K562 (cell line): ENCODE data around the gene TLR3. TPM values are rescaled to one million over a fixed set of nuclear protein-coding genes. Genes with fewer than 3 reads are reported as not detected.

Experiments used
- ATAC-seq: fragments of 200-7000 bp; cut with Tn5 transposase; 3 replicates; pipeline ENCODE4 v1.9.1; 2020; ENCODE audit warnings: moderate library complexity
- BruUV-seq: library from RNA; stranded (reverse); fragments of 400-500 nt; replicated peaks from 2 replicates; lab custom pipeline; 2021; lab: Mats Ljungman, UMichigan
- CTCF ChIA-PET: fragments of 300-600 bp; formaldehyde crosslinking; extraction: SDS; loops from one replicate; lab custom pipeline; 2021; ENCODE audit warnings: low intra/inter-chr PET ratio; lab: Yijun Ruan, JAX
- POLR2A ChIA-PET: fragments of 300-600, 350-650 bp; sonication (Branson Sonifier 250); formaldehyde crosslinking; extraction: SDS; loops from one replicate; lab custom pipeline; 2021; ENCODE audit warnings: antibody characterized with exemption, inconsistent platforms; lab: Yijun Ruan, JAX
- DNase-seq, 4 experiments: peaks; one replicate each; pipeline versions ENCODE4 v3.0.0 to v3.0.0-alpha.2; 2011 to 2018; ENCODE audit warnings: low spot score in 3 of 4, mixed read lengths in 3 of 4; ENCODE audit errors: extremely low read depth in 1 of 4
- FAIRE-seq: peaks from 2 replicates; lab custom pipeline; 2011; peaks lifted over from hg19 to GRCh38; lab: Jason Lieb, UNC
- H2AFZ ChIP-seq: 2 replicates; pipeline ENCODE4 v1.6.0; 2011; ENCODE audit warnings: low read depth, low read length, control low read depth, inconsistent platforms
- H3K27ac ChIP-seq: fragments of 200-600 bp; 3 replicates; pipeline ENCODE4 v1.8.0; 2011; ENCODE audit warnings: low read depth, mild to moderate bottlenecking, control low read depth, inconsistent platforms, low read length, moderate library complexity, mixed read lengths; ENCODE audit errors: extremely low read depth
- H3K27me3 ChIP-seq, 2 experiments: fragments of 300-600 bp in 1 of 2; 2 replicates in 1 of 2; 3 replicates in 1 of 2; pipeline versions ENCODE4 v1.6.0 to v1.8.0; 2011; ENCODE audit warnings: inconsistent platforms in 2 of 2, low read length in 2 of 2, mild to moderate bottlenecking in 1 of 2, mixed read lengths in 1 of 2, moderate library complexity in 1 of 2; ENCODE audit not compliant: control insufficient read depth in 2 of 2, insufficient read depth in 2 of 2
- H3K36me3 ChIP-seq: fragments of 300-600 bp; 3 replicates; pipeline ENCODE4 v1.8.0; 2011; ENCODE audit warnings: mild to moderate bottlenecking, low read length, inconsistent platforms; ENCODE audit not compliant: control insufficient read depth, insufficient read depth
- H3K4me1 ChIP-seq, 2 experiments: fragments of 200-600 bp in 1 of 2; replicated peaks in 1 of 2; 2 replicates in 1 of 2; 3 replicates in 1 of 2; pipeline versions ENCODE4 v1.5.1 to v1.8.0; 2011; ENCODE audit warnings: inconsistent platforms in 2 of 2, low read length in 2 of 2, mild to moderate bottlenecking in 1 of 2, mixed read lengths in 1 of 2, moderate library complexity in 1 of 2; ENCODE audit not compliant: control insufficient read depth in 2 of 2, insufficient read depth in 2 of 2
- H3K4me2 ChIP-seq: 2 replicates; pipeline ENCODE4 v1.6.1; 2011; ENCODE audit warnings: low read length, control low read depth, inconsistent platforms, mixed read lengths; ENCODE audit not compliant: insufficient read depth
- H3K4me3 ChIP-seq: fragments of 200-600 bp; sonication (generic), shearing (Covaris generic); 2 replicates; pipeline ENCODE4 v1.5.1; 2016; ENCODE audit warnings: control low read depth, inconsistent platforms
- H3K79me2 ChIP-seq: fragments of 200-600 bp; 3 replicates; pipeline ENCODE4 v1.8.0; 2011; ENCODE audit warnings: low read length, inconsistent platforms; ENCODE audit not compliant: control insufficient read depth, insufficient read depth
- H3K9ac ChIP-seq, 2 experiments: 2 replicates each; pipeline versions ENCODE4 v1.6.0 to v1.6.1; 2011; ENCODE audit warnings: low read depth in 2 of 2, low read length in 2 of 2, control low read depth in 1 of 2, inconsistent platforms in 1 of 2, mild to moderate bottlenecking in 1 of 2, mixed read lengths in 1 of 2; ENCODE audit not compliant: insufficient read depth in 1 of 2
- H3K9me1 ChIP-seq: one replicate; pipeline ENCODE4 v1.6.0; 2011; ENCODE audit warnings: inconsistent platforms, mild to moderate bottlenecking, low read length, moderate library complexity; ENCODE audit not compliant: control insufficient read depth, insufficient read depth
- H3K9me3 ChIP-seq: replicated peaks from 2 replicates; pipeline ENCODE4 v1.5.1; 2011; ENCODE audit warnings: low read depth, low read length, inconsistent platforms; ENCODE audit not compliant: control insufficient read depth, insufficient read depth
- H4K20me1 ChIP-seq: replicated peaks from 2 replicates; pipeline ENCODE4 v1.6.1; 2011; ENCODE audit warnings: low read length, inconsistent platforms, mixed read lengths; ENCODE audit not compliant: control insufficient read depth, insufficient read depth
- BRD9 ChIP-seq: fragments of 450-650 bp; IDR thresholded peaks from 2 replicates; pipeline ENCODE4 v1.6.1; 2018; ENCODE audit warnings: low read depth; ENCODE audit not compliant: partially characterized antibody
- EP400 ChIP-seq: fragments of 450-650 bp; IDR thresholded peaks from 2 replicates; pipeline ENCODE4 v1.6.1; 2017; ENCODE audit warnings: antibody characterized with exemption, mild to moderate bottlenecking, moderate library complexity
- FOXP4 ChIP-seq: sonication (generic); formaldehyde crosslinking; IDR thresholded peaks from 2 replicates; pipeline ENCODE4 v1.8.0; 2022; ENCODE audit warnings: mild to moderate bottlenecking, missing genetic modification reagents, borderline replicate concordance
- HDGF ChIP-seq: fragments of 450-650 bp; IDR thresholded peaks from 2 replicates; pipeline ENCODE4 v1.6.1; 2016
- MAFF ChIP-seq: IDR thresholded peaks from 2 replicates; pipeline ENCODE4 v1.6.1; 2012; ENCODE audit warnings: low read length, improper control_type of control experiment
- NCOA6 ChIP-seq: fragments of 450-650 bp; IDR thresholded peaks from 2 replicates; pipeline ENCODE4 v1.6.1; 2017; ENCODE audit warnings: mild to moderate bottlenecking
- NFYB ChIP-seq: IDR thresholded peaks from 2 replicates; pipeline ENCODE4 v1.6.1; 2011; ENCODE audit warnings: mild to moderate bottlenecking, moderate library complexity; ENCODE audit not compliant: insufficient read length; ENCODE audit errors: extremely low read depth
- PHB2 ChIP-seq: fragments of 450-650 bp; IDR thresholded peaks from 2 replicates; pipeline ENCODE4 v1.6.1; 2017; ENCODE audit warnings: low read depth
- SMARCE1 ChIP-seq: fragments of 450-650 bp; IDR thresholded peaks from 2 replicates; pipeline ENCODE4 v1.7.1; 2016; ENCODE audit warnings: mild to moderate bottlenecking
- ZBTB8A ChIP-seq: fragments of 450-650 bp; IDR thresholded peaks from 2 replicates; pipeline ENCODE4 v1.6.1; 2018; ENCODE audit warnings: mild to moderate bottlenecking, moderate library complexity; ENCODE audit not compliant: partially characterized antibody
- ZNF584 ChIP-seq: fragments of 200-800 bp; sonication (Bioruptor generic); IDR thresholded peaks from 2 replicates; pipeline ENCODE4 v1.6.1; 2016; ENCODE audit warnings: low read depth, mild to moderate bottlenecking, missing genetic modification characterization, missing compliant biosample characterization
- ZNF644 ChIP-seq: fragments of 200-800 bp; sonication (Bioruptor generic); IDR thresholded peaks from 2 replicates; pipeline ENCODE4 v1.6.1; 2016; ENCODE audit warnings: low read depth, missing genetic modification characterization, missing compliant biosample characterization
- WGBS: fragments of 100-300 bp; shearing (Covaris generic); methylation state at CpG from one replicate; pipeline ENCODE4 v1.1.6; 2016; ENCODE audit warnings: low coverage, mixed read lengths; ENCODE audit not compliant: insufficient coverage; ENCODE audit errors: missing lambda C conversion rate; 5-methylcytosine and 5-hydroxymethylcytosine counted together
- in situ Hi-C: fragments of 300-500 bp; cut with MboI; formaldehyde crosslinking; loops from 4 replicates; pipeline ENCODE4 v1.15.0; 2018; ENCODE audit warnings: inconsistent platforms, mixed read lengths
- intact Hi-C: fragments of 100-400 bp; cut with micrococcal nuclease; formaldehyde crosslinking; loops from 2 replicates; pipeline ENCODE4 v1.14.2; 2022
- polyA plus RNA-seq, 8 experiments: library from polyadenylated mRNA; depleted of rRNA in 4 of 8; stranded (reverse) in 5 of 8; unstranded in 3 of 8; fragments of >200 nt; fragmentation: Nextera tagmentation in 2 of 8; fragmentation: Illumina TruSeq in 1 of 8; extraction: Ambion mirVana in 2 of 8; extraction: Trizol in 1 of 8; gene quantifications; 2 replicates each; pipeline versions ENCODE4 v1.2.1 to v1.2.3, GENCODE V29; 2011 to 2014; ENCODE audit warnings: inconsistent platforms in 1 of 8, missing spikeins in 1 of 8
- total RNA-seq, 7 experiments: library from RNA; depleted of rRNA in 6 of 7; stranded (reverse); fragments of >200 nt in 6 of 7; fragmentation: Illumina TruSeq in 2 of 7; extraction: Trizol in 2 of 7; gene quantifications; 2 replicates each; pipeline versions ENCODE4 v1.2.1 to v1.2.3, GENCODE V29; 2011 to 2021; ENCODE audit warnings: low replicate concordance in 1 of 7
- TF ChIP-seq, protein P1 (sequence below): fragments of 450-650 bp; formaldehyde crosslinking; IDR thresholded peaks from 2 replicates; pipeline ENCODE4 v1.4.0; 2020; ENCODE audit warnings: mild to moderate bottlenecking, moderate library complexity

The TLR3 gene
- total and polyA plus RNA-seq, 9 of the 15 experiments (the other 6 are each of a cell fraction or from before 2014, with no cell fraction given): 0.01 TPM; not detected in 8

- DNase-seq (no peak), ATAC-seq (no peak), FAIRE-seq (no peak)
- TF ChIP-seq ZNF644 (tag) (no peak), SMARCE1 (no peak), MAFF (no peak), EP400 (no peak), FOXP4 (CRISPR knock-in tag) (no peak), PHB2 (no peak), NCOA6 (no peak), ZBTB8A (no peak), BRD9 (no peak), NFYB (no peak), HDGF (no peak), ZNF584 (CRISPR knock-in tag) (no peak)
- TF ChIP-seq, protein P1, sequence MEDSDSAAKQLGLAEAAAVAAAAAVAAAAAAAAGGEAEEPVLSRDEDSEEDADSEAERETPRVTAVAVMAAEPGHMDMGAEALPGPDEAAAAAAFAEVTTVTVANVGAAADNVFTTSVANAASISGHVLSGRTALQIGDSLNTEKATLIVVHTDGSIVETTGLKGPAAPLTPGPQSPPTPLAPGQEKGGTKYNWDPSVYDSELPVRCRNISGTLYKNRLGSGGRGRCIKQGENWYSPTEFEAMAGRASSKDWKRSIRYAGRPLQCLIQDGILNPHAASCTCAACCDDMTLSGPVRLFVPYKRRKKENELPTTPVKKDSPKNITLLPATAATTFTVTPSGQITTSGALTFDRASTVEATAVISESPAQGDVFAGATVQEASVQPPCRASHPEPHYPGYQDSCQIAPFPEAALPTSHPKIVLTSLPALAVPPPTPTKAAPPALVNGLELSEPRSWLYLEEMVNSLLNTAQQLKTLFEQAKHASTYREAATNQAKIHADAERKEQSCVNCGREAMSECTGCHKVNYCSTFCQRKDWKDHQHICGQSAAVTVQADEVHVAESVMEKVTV (CRISPR knock-in tag): no peak
- H3K4me3 ChIP-seq: no peak overlapping the region
- H3K9me1 ChIP-seq: no peaks in the 10 kb centered on the region
- CTCF ChIA-PET: no interaction called here
- POLR2A ChIA-PET: no interaction called here
- H2AFZ ChIP-seq: no peak overlapping the region
- in situ Hi-C loops: no loop called here
- H3K4me1 ChIP-seq: no peaks in the 10 kb centered on the region
- no peak overlapping the region for H3K4me2 ChIP-seq
- no TSS peak for BruUV-seq
- no peaks in the 10 kb centered on the region for H3K9me3 ChIP-seq
- intact Hi-C loops: no loop called here
- no peak overlapping the region for H3K27ac ChIP-seq
- no peak overlapping the region for H3K9ac ChIP-seq
- H3K79me2 ChIP-seq: no peaks in the 10 kb centered on the region
- H3K36me3 ChIP-seq: no peaks in the 10 kb centered on the region
- H3K27me3 ChIP-seq: peaks cover 14 to 15% of the 10 kb centered on the region in 2 experiments
- WGBS: 0% methylated on average over 7 of the region's 7 CpGs
- no peaks in the 10 kb centered on the region for H4K20me1 ChIP-seq
These were observed 49.6 kb downstream of the TLR3 start for GRCh38 chr4:186118582-186118981.
